ENCODE measurements around the gene PRPF40B. TPM values are rescaled to one million over a fixed set of nuclear protein-coding genes. Genes with fewer than 3 reads are reported as not detected.
"Not testable (repeated sequence)": the region's sequence is repeated elsewhere in the genome, so short reads cannot be mapped to it uniquely, and the experiment has no call there.

PRPF40B gene
- polyA plus RNA-seq (2013, experiment 1 of 2; ENCODE audit: insufficient read length), result 9.2 TPM
- polyA plus RNA-seq (2013, experiment 2 of 2; ENCODE audit: insufficient read length), result 10.4 TPM

DNA sequence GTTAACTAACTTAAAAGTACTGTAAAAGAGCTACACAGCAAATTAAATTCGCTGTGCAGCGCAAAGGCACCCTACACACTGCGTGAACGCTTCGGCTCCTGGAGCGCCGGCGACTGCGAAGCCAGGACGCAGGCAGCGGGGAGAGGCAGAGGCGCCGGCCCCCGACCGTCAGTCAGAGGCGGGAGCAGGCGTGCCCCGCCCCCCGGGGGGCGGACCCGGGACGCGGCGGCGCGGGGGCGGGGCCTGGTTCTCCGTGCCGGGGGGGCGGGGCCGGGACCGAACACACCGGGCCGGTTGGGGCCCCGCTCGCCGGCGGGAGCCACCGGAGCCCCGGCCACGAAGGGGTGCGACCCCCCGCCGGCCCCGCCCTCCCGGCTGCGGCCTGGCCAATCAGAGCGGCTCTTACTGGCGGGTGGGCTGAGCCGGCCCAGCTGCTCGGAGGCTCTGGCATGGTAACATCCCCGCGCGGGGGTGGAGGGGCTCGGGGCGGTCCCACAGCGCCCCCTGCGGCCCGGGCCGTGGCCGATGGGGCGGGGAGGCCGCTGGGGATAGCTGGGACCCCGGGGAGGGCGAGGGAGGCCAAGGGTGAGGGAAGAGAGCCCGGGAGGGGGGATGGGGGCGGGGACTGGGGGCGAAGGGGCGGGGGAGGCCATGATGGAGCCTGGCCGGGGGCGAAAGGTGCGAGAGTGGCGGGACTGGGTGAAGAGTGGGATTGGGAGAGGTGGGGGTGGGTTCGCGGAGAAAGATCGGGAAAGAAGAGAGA, at the start of gene PRPF40B:
PRPF40B (plus strand) TSS at position 420 of the 763 bp plus-strand sequence; CDS start at position 450, 30 bp downstream.
- peak; percentile 82 for DNase-seq

- DNase-seq, result no peak
These were observed 45.6 kb upstream of the PRPF40B start for GRCh38 chr12:49577589-49578315.

GRCh38 chr12:49578471-49579112, 44.8 kb upstream of the PRPF40B start:
- no peak for DNase-seq

- DNase-seq, result peak; percentile 71
These were observed 42.5 kb upstream of the PRPF40B start for GRCh38 chr12:49580572-49581535.

DNA sequence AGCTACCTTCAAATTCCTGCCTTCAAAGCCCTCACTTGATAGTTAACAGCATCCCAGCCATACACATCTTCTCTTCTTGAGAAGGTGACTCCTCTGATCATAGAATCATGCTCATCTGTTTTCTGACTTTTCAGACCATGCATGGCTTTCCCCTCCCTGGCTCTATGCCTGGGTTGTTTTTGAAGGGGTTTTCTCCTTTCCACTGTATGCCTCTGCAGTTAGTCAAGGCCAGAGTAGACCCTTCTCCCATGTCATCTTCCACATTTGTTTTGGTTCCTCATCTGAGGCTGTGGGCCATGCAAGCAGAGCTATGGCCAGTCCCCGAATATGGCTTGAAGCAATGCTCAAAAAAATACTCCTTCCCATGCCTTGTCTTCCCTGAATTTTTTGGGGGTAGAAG, 41.2 kb upstream of the PRPF40B start:
- no peak for DNase-seq

DNA sequence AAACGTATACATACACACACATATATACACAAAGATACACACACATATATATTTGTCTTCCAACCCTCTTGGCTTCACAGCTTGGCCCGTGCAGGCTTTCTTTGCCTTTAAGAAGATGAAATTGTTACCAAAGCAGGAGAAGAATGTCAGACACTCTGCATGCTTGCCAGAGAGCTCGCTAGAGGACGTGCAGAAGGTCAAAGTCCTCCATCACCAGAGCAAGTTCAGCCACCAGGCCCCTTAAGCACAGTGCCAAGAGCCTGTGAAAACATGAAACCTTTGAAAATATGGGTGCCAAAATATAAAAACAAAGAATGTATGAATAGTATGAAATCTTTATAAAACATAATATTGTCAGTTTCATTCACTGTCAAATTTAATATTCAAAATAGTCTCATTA, 40.5 kb upstream of the PRPF40B start:
- DNase-seq, result no peak

GRCh38 chr12:49583366-49584094, 39.8 kb upstream of the PRPF40B start:
- DNase-seq, result no peak

- no peak for DNase-seq
These were observed 38.8 kb upstream of the PRPF40B start for GRCh38 chr12:49584591-49584990.

- no peak for DNase-seq
These were observed 37.6 kb upstream of the PRPF40B start for GRCh38 chr12:49585477-49586459.

DNA sequence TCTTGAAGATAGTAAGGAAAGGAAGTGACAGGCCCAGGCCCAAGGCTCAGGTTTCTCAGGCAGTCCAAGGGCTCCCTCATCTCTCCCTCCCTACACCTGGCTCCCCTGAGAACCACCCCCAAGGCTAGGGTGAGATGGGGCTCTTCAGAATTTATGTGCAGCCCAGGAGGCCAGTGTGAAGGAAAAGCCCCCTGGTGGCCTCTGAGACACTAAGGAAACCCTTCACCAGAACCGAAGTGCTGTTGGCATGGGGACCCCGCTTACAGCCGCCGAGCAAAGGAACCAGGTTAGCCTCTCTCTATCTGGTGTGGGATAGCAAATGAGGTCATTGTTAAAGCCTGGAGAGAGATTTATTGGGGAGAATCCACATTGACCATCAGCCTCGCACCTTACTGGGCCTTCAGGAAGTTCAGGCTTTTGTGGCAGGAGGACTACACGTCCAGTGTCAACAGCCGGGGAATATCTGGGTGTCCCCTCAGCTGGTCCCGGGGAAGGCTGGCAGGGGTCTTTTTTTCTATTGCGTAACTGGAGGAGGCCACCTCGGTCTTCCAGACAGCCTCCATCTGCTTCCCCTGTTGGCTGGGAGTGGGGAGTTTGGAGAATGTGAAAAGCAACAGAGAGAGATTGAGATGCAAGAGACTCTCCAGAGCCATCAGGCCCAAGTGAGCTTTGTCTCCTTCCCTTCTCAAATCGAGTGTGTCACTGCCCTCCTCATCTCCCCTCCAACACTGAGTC, 36.0 kb upstream of the PRPF40B start:
- DNase-seq, result no peak

DNA sequence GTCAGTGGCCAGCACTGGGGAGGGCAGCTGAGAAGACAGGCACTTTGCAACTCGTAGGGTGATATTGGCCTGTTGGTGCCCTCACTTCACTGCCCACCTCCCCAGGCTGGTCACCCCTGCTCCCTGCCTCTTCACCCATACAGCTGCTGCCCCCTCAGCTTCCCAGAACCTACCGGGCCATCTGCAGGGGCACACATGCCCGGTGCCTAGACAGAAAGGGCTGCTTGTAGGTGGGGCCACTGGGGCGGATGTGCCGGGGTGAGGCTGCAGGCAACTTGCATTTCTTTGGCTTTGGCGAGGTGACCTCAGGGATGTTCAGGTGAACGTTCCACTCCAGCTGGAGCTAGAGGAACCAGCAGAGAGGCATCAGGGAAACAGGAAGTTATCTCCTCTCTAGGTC, 35.1 kb upstream of the PRPF40B start:
- DNase-seq, result no peak

DNA sequence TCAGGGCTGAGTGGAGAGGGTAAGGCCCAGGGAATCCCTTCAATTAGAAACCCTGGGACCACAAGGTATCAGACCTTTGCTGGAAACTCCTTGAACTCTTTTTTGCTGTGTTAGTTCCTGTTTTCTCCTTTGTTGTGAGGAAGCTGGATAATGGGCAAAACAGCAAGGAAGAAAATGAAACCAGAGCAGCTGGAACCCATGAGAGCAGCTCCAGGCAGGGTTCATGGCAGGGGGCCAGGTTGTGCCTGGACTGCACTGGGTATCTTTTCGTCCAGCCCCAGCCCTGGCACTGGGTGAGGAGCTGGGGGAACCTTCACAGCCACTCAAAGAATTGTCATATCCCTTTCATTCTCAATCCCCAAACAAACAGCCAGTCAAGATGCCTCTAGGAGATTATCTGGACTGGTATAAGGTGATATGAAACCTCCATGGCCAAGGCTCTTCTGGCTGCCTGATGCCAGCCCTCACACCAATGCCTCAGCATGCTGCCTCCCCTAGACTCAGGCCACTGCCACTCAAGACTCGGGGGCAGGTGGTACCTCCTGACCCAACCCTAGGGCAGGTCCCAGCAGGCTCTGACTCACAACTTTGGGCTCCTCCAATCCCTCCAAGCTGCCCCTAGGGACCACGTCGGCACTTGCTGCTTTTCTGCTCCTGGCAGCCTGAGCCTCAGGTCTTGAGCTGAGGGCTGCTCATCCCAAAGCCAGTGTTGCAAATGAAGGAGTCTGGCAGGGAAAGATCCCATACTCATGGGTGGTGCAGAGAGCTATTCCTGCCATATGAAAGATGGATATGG, 34.4 kb upstream of the PRPF40B start:
- peak; percentile 30 for DNase-seq

- DNase-seq, result no peak
These were observed 24.8 kb upstream of the PRPF40B start for GRCh38 chr12:49598527-49598926.

DNA sequence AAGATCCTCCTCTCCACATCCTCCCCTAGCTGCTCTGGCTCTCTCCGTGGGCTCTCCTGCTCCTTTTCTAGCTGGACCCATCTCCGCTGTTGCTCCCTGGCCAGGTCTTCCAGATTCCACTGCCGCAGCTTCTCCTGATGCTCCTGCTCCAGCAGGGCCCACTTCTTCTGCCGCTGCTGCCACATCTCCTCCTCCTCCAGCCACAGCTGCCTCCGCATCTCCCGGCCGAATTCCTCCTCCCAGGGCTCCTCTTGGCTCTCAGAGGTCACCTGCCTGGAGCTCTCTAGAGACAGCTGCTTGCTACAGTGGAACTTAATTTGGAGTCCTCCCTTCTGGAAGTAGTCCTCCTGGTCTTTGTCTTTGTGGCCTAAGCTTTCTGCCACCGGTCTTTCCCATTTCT, 23.4 kb upstream of the PRPF40B start:
- no peak for DNase-seq

DNA sequence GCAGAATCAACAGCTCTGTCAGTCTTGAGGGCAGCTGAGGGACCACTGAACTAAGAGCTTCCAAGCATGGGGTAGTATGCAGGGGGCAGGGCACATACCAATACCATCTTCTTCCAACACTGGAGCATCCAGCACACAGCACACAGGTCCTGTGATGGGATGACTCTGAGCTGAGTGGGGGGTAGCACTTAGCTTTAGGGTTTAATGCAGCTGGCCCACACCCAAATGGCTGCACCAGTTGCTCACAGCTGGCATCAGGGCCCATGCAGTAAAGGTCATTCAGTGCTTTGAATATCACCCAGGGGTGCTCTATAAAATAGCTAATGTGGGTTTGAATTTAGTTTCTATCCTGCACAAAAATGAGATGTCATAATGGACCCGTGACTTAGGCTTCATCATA, 19.6 kb upstream of the PRPF40B start:
- no peak for DNase-seq

DNA sequence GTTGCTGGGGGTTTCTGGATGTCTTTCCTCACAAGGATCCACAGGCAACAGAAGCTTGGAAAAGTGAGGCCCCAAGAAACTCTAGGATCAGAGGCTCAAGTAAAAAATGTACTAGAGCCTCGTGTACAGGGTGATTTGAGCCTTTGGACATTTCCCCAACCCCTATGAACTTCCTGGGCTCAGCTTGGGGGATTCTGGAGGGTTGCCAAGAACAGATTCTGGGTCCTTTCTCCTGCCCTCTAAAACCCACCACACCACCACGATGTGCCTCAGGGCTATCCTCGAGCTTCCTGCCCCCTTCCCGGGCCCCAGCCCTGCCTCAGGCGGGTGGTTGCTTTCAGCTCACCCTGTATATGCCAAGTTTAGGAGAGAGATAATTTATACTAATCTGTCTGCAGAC, 18.5 kb upstream of the PRPF40B start:
- no peak for DNase-seq

- not testable (repeated sequence) for DNase-seq
These were observed 17.8 kb upstream of the PRPF40B start, which contains the start of gene FAM186B for GRCh38 chr12:49605539-49605938. Gene FAM186B, minus strand, starts transcription at chr12:49605639. Its CDS starts 162 bp downstream, at chr12:49605477.
